CD4-positive, alpha-beta T cell (primary cell): ENCODE data around the gene CYP4F2. TPM values are rescaled to one million over a fixed set of nuclear protein-coding genes. Genes with fewer than 3 reads are reported as not detected.

Experiments used
- ATAC-seq: fragments of 200-7000 bp; cut with Tn5 transposase; one replicate; pipeline ENCODE4 v1.10.0; 2022; ENCODE audit warnings: mild to moderate bottlenecking; ENCODE audit not compliant: poor library complexity
- CTCF ChIA-PET: fragments of 350-600 bp; sonication (Branson Sonifier 250); formaldehyde crosslinking; loops from one replicate; lab custom pipeline; 2021; ENCODE audit warnings: antibody characterized with exemption, inconsistent platforms; lab: Charles Lee
- POLR2A ChIA-PET: fragments of 350-600 bp; sonication (Branson Sonifier 250); formaldehyde crosslinking; loops from one replicate; lab custom pipeline; 2021; ENCODE audit warnings: antibody characterized with exemption, inconsistent platforms; lab: Charles Lee
- DNase-seq, 14 experiments: peaks; one replicate each; pipeline ENCODE4 v3.0.0-alpha.2; 2013 to 2020; ENCODE audit warnings: mixed read lengths in 2 of 14
- H3K27ac ChIP-seq, 2 donors: one replicate each; pipeline versions ENCODE4 v1.5.1 to v1.7.0; 2013; ENCODE audit warnings: low read length in 2 of 2, low read depth in 1 of 2, mild to moderate bottlenecking in 1 of 2
- H3K27me3 ChIP-seq, 2 experiments: 1 replicate in 1 of 2; 2 replicates in 1 of 2; pipeline versions ENCODE4 v1.6.1 to v1.7.0; 2013; ENCODE audit warnings: low read length in 2 of 2, control low read depth in 1 of 2, mild to moderate bottlenecking in 1 of 2, moderate library complexity in 1 of 2; ENCODE audit not compliant: insufficient read depth in 2 of 2, control insufficient read depth in 1 of 2
- H3K36me3 ChIP-seq: one replicate; pipeline ENCODE4 v1.6.1; 2013; ENCODE audit warnings: low read length, control low read depth; ENCODE audit not compliant: insufficient read depth
- H3K4me1 ChIP-seq: one replicate; pipeline ENCODE4 v1.6.1; 2013; ENCODE audit warnings: low read length, control low read depth; ENCODE audit not compliant: insufficient read depth
- H3K4me3 ChIP-seq: one replicate; pipeline ENCODE4 v1.5.1; 2013; ENCODE audit warnings: mild to moderate bottlenecking, low read length, moderate library complexity
- H3K9me3 ChIP-seq, 2 experiments: 1 replicate in 1 of 2; 2 replicates in 1 of 2; pipeline versions ENCODE4 v1.6.1 to v1.7.0; 2013; ENCODE audit warnings: low read length in 2 of 2, mild to moderate bottlenecking in 2 of 2, control low read depth in 1 of 2, moderate library complexity in 1 of 2; ENCODE audit not compliant: control insufficient read depth in 1 of 2, insufficient read depth in 1 of 2
- H3K27ac Mint-ChIP-seq: one replicate; pipeline ENCODE4 v1.8.0; 2020; ENCODE audit warnings: mixed read lengths
- H3K27me3 Mint-ChIP-seq: one replicate; pipeline ENCODE4 v1.8.0; 2021; ENCODE audit warnings: mixed read lengths
- H3K36me3 Mint-ChIP-seq: one replicate; pipeline ENCODE4 v1.8.0; 2021; ENCODE audit warnings: low read depth, mixed read lengths
- H3K4me1 Mint-ChIP-seq: one replicate; pipeline ENCODE4 v1.8.0; 2021; ENCODE audit warnings: low read depth, mixed read lengths
- H3K4me3 Mint-ChIP-seq: one replicate; pipeline ENCODE4 v1.8.0; 2020; ENCODE audit warnings: mild to moderate bottlenecking, mixed read lengths
- H3K9me3 Mint-ChIP-seq: one replicate; pipeline ENCODE4 v1.8.0; 2020; ENCODE audit warnings: mixed read lengths
- intact Hi-C, 2 experiments: fragments of 100-400 bp; cut with DNase I in 1 of 2; cut with micrococcal nuclease in 1 of 2; formaldehyde crosslinking; loops; one replicate each; pipeline versions ENCODE4 v1.15.1 to v1.9.0; 2023 to 2025; cut with DNase I, micrococcal nuclease
- total RNA-seq, 174 experiments: library from RNA in 2 of 174; stranded (reverse) in 2 of 174; gene quantifications; one replicate each; pipeline ENCODE4 v1.2.3 and lab custom pipeline; 2021 to 2026
- TF ChIP-seq, protein P1 (sequence below): fragments of 200-600 bp; IDR thresholded peaks from one replicate; pipeline ENCODE4 v1.8.0; 2022; ENCODE audit warnings: antibody characterized with exemption, mild to moderate bottlenecking

Gene CYP4F2
- total RNA-seq, 2 experiments from 2014 or later: not detected

DNA sequence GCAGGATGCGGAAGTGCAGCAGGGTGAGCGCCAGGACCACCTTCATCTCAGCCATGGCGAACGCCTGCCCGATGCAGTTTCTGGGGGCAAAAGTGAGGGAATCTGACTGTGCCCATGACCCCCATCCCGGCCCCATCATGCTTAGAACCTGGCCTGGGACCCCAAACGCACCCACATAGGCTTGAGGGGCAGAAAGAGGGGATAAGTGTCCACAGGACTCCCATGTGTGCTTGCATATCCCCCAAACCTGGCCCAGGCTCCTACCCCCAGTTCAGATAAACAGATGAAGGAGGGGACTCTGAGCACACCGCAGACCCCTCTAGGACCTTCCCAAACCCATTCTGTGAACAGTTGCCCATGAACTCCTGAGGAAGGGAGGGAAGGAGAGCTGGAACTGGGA, 16.0 kb upstream of the CYP4F2 start:
- TF ChIP-seq, protein P1, sequence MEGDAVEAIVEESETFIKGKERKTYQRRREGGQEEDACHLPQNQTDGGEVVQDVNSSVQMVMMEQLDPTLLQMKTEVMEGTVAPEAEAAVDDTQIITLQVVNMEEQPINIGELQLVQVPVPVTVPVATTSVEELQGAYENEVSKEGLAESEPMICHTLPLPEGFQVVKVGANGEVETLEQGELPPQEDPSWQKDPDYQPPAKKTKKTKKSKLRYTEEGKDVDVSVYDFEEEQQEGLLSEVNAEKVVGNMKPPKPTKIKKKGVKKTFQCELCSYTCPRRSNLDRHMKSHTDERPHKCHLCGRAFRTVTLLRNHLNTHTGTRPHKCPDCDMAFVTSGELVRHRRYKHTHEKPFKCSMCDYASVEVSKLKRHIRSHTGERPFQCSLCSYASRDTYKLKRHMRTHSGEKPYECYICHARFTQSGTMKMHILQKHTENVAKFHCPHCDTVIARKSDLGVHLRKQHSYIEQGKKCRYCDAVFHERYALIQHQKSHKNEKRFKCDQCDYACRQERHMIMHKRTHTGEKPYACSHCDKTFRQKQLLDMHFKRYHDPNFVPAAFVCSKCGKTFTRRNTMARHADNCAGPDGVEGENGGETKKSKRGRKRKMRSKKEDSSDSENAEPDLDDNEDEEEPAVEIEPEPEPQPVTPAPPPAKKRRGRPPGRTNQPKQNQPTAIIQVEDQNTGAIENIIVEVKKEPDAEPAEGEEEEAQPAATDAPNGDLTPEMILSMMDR: no peak
- intact Hi-C loops: no loop called here
- POLR2A ChIA-PET: no interaction called here
- CTCF ChIA-PET: no interaction called here
- Histone ChIP-seq H3K27me3 (peaks cover 36 to 52% of the 10 kb centered on the region in 2 experiments), H3K4me1 (peaks cover 3% of the 10 kb centered on the region), H3K9me3 (peaks cover 11 to 18% of the 10 kb centered on the region in 2 experiments), H3K36me3 (no peaks in the 10 kb centered on the region), H3K27ac (no peak overlapping the region), H3K4me3 (no peak overlapping the region)
- Mint-ChIP-seq H3K27me3 (peaks cover 79% of the 10 kb centered on the region), H3K36me3 (no peaks in the 10 kb centered on the region), H3K9me3 (peaks cover 3% of the 10 kb centered on the region), H3K27ac (no peak overlapping the region), H3K4me1 (no peaks in the 10 kb centered on the region), H3K4me3 (no peak overlapping the region)
- DNase-seq (no peak), ATAC-seq (no peak)

DNA sequence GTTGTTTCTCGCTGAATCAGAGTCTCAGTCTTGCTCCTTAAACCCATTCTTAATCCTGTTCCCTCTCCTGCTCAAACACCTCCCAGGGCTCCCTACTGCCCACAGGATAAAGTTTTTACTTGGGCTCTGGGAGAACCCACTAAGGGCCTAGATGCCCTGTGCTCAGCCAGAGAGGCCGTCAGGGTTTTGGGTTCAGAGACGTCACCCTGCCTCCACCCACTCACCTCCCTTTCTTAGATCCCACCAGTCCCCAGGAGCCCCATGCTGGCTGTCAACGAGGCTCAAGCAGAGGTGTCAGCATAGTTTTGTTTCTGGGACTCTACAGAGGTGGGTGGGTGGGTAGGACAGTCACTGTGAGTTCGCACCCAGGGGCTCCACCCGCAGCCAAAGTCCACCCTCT, 15.5 kb upstream of the CYP4F2 start:
- intact Hi-C loops: no loop called here
- peaks cover 36 to 56% of the 10 kb centered on the region in 2 experiments for H3K27me3 ChIP-seq
- ChIA-PET POLR2A (no interaction called here), CTCF (no interaction called here)
- peaks cover 79% of the 10 kb centered on the region for H3K27me3 Mint-ChIP-seq
- H3K27ac ChIP-seq: no peak overlapping the region
- H3K4me3 Mint-ChIP-seq: no peak overlapping the region
- H3K9me3 ChIP-seq: peaks cover 11 to 18% of the 10 kb centered on the region in 2 experiments
- H3K36me3 Mint-ChIP-seq: no peaks in the 10 kb centered on the region
- H3K4me3 ChIP-seq: no peak overlapping the region
- TF ChIP-seq, protein P1: no peak
- peaks cover 3% of the 10 kb centered on the region for H3K4me1 ChIP-seq
- DNase-seq (no peak), ATAC-seq (no peak)
- no peak overlapping the region for H3K27ac Mint-ChIP-seq
- peaks cover 3% of the 10 kb centered on the region for H3K9me3 Mint-ChIP-seq
- no peaks in the 10 kb centered on the region for H3K36me3 ChIP-seq
- no peaks in the 10 kb centered on the region for H3K4me1 Mint-ChIP-seq

DNA sequence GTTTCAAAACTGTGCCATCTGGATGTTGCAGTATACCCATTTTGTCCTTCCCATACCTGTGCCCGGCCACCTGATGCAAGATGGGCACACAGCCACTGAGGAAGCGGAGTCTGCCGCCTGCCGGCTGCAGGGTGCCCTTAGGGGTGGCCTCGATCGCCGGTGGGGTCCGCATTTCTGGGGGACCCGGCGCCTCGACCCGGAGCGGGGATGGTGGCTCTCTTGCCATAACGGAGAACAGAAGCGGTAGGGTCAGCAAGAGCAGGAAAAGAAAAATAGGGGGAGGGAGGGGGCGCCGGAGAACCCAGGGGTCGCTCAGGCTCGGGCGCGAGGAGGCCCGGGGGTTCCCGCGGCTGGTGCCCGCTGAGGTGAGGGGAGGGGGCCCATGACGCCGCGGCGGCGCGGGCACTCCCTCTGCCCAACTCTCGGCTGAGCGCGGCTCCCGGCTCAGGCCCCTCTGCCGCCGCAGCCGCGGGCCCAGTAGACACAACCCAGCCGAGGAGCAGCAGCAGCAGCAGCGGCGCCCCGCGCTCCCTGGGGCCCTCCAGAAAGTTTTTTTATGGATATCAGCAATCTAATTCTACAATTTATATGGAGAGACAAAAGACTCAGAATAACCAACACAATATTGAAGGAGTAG, 13.8 kb upstream of the CYP4F2 start:
- ATAC-seq: no peak
- Mint-ChIP-seq H3K27me3 (peaks cover 75% of the 10 kb centered on the region), H3K36me3 (no peaks in the 10 kb centered on the region), H3K4me3 (no peak overlapping the region), H3K9me3 (peaks cover 3% of the 10 kb centered on the region), H3K27ac (no peak overlapping the region), H3K4me1 (no peaks in the 10 kb centered on the region)
- Histone ChIP-seq H3K36me3 (no peaks in the 10 kb centered on the region), H3K27me3 (peaks cover 33 to 54% of the 10 kb centered on the region in 2 experiments), H3K4me1 (peaks cover 3% of the 10 kb centered on the region), H3K9me3 (peaks cover 11 to 18% of the 10 kb centered on the region in 2 experiments), H3K4me3 (no peak overlapping the region), H3K27ac (no peak overlapping the region)
- CTCF ChIA-PET: no interaction called here
- POLR2A ChIA-PET: no interaction called here
- TF ChIP-seq, protein P1: no peak
- intact Hi-C loops: no loop called here
- peak in 1 of 14 experiments; percentile 5 for DNase-seq
